Thoracic aorta (tissue), 2 donors: ENCODE data around the gene PLEKHM2. TPM values are rescaled to one million over a fixed set of nuclear protein-coding genes. Genes with fewer than 3 reads are reported as not detected.

ENCODE experiments used
- ATAC-seq: fragments of 150-250 bp; one replicate; pipeline ENCODE4 v1.8.0; 2017; ENCODE audit warnings: low read depth; ENCODE audit not compliant: insufficient number of reproducible peaks, low FRiP score
- DNase-seq: peaks from one replicate; pipeline ENCODE4 v3.0.0-alpha.2; 2020; ENCODE audit warnings: low spot score
- H3K27ac ChIP-seq, 2 donors: fragments of 200-600 bp; sonication (generic); 1 replicate in 1 of 2; 2 replicates in 1 of 2; pipeline ENCODE4 v1.5.1; 2016; ENCODE audit warnings: mild to moderate bottlenecking in 2 of 2, moderate library complexity in 2 of 2
- H3K27me3 ChIP-seq: fragments of 200-600 bp; sonication (generic); replicated peaks from 2 replicates; pipeline ENCODE4 v1.6.0; 2016; ENCODE audit warnings: mild to moderate bottlenecking; ENCODE audit not compliant: insufficient read depth
- H3K36me3 ChIP-seq: fragments of 200-600 bp; sonication (generic); one replicate; pipeline ENCODE4 v1.5.1; 2016
- H3K4me1 ChIP-seq, 2 donors: fragments of 200-600 bp; sonication (generic); 1 replicate in 1 of 2; 2 replicates in 1 of 2; pipeline versions ENCODE4 v1.5.1 to v1.6.0; 2016; ENCODE audit warnings: low read depth in 2 of 2, mild to moderate bottlenecking in 1 of 2; ENCODE audit not compliant: control insufficient read depth in 1 of 2
- H3K4me3 ChIP-seq: fragments of 200-600 bp; sonication (generic); 2 replicates; pipeline ENCODE4 v1.5.1; 2016; ENCODE audit warnings: mild to moderate bottlenecking
- H3K9me3 ChIP-seq: fragments of 200-600 bp; sonication (generic); 2 replicates; pipeline ENCODE4 v1.5.1; 2016
- CTCF ChIP-seq: fragments of 200-600 bp; sonication (generic); IDR thresholded peaks from one replicate; pipeline ENCODE4 v1.5.1; 2019; ENCODE audit warnings: antibody characterized with exemption
- total RNA-seq, 2 donors: library from RNA; depleted of rRNA; stranded (reverse); fragments of >200 nt; gene quantifications; one replicate each; pipeline versions ENCODE4 v1.1.0 to v1.2.3, GENCODE V29; 2016

PLEKHM2 gene
- total RNA-seq, 2 donors from 2014 or later: 53.7 to 74.6 TPM

GRCh38 chr1:15755021-15755645 lies 71.0 kb downstream of the PLEKHM2 start:
- no peak for ATAC-seq

DNA sequence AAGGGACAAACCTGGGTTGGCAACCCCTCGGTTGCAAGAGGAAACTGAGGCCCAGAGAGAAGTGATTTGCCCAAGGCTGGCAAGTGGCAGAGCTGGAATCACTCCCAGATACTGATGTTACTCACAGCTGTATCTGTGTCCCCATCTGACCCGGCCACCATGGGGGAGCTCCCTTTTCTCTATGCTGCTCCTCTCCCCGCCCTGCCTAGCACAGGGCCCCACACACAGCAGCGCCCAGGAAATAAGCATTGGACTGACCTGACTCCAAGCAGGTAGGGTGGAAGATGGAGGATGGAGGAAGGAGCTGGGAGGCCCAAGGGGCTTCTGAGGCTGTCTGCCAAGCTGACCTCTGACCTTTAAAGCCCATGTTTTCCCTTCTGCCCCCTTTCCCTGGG lies 71.5 kb downstream of the PLEKHM2 start:
- Histone ChIP-seq H3K27ac (peak overlapping the region; percentile 93 to 98), H3K4me1 (peaks cover 16 to 65% of the 10 kb centered on the region in 2 donors), H3K4me3 (no peak overlapping the region), H3K9me3 (no peaks in the 10 kb centered on the region), H3K27me3 (no peaks in the 10 kb centered on the region), H3K36me3 (no peaks in the 10 kb centered on the region)
- no peak for DNase-seq
- ATAC-seq: no peak
- no peak for TF ChIP-seq CTCF

More at GRCh38 chr1:15755021-15755645, 71.0 kb downstream of the PLEKHM2 start:
- Histone ChIP-seq H3K36me3 (no peaks in the 10 kb centered on the region), H3K9me3 (no peaks in the 10 kb centered on the region), H3K27ac (peak overlapping the region; percentile 93 to 98), H3K27me3 (no peaks in the 10 kb centered on the region), H3K4me3 (no peak overlapping the region), H3K4me1 (peaks cover 21 to 71% of the 10 kb centered on the region in 2 donors)
- DNase-seq: no peak
- TF ChIP-seq CTCF: no peak

GRCh38 chr1:15756143-15757015 lies 72.3 kb downstream of the PLEKHM2 start:
- Histone ChIP-seq H3K36me3 (no peaks in the 10 kb centered on the region), H3K27ac (peak overlapping the region; percentile 93 to 98), H3K4me3 (peak overlapping the region; percentile 88), H3K4me1 (peaks cover 8 to 61% of the 10 kb centered on the region in 2 donors), H3K9me3 (no peaks in the 10 kb centered on the region), H3K27me3 (no peaks in the 10 kb centered on the region)
- no peak for DNase-seq
- ATAC-seq: no peak
- no peak for TF ChIP-seq CTCF

DNA sequence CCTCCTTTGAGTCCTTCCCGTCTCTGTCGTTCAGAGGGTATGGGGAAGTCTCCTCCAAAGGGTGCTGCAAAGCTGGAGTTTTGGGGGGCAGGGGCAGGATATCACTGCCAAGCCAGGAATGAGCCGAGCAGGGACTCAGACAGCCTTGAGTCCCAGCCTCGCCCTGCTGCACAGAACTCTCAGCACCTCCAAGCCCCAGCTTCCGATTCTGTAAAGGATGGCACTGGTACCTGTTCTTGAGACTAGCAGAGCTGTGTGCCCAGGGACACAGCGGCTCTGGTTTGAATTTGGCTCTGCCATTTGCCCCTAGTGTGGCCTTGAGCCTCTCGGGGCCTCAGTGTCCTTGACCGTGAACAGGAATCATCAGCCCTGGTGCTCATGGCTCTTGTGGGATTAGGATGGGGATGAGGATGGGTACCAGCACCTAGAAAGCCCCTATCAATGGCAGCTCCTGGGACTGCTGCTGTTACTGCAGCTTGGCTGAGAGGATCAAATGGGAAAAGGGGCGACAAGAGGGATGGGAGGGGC lies 73.0 kb downstream of the PLEKHM2 start:
- H3K4me3 ChIP-seq: peak overlapping the region; percentile 88
- no peaks in the 10 kb centered on the region for H3K9me3 ChIP-seq
- H3K4me1 ChIP-seq: peaks cover 10 to 61% of the 10 kb centered on the region in 2 donors
- DNase-seq (no peak), ATAC-seq (no peak)
- H3K36me3 ChIP-seq: no peaks in the 10 kb centered on the region
- no peaks in the 10 kb centered on the region for H3K27me3 ChIP-seq
- H3K27ac ChIP-seq: peak overlapping the region; percentile 93 to 98
- no peak for TF ChIP-seq CTCF
